SK-MEL-5 (cell line): ENCODE data around the gene EVL. TPM values are rescaled to one million over a fixed set of nuclear protein-coding genes. Genes with fewer than 3 reads are reported as not detected.

Experiments
- DNase-seq: peaks from one replicate; pipeline ENCODE4 v3.0.0-alpha.2; 2016; ENCODE audit warnings: low read depth, low spot score
- in situ Hi-C: cut with HindIII; loops from 2 replicates; pipeline ENCODE4 v1.10.0; 2016; ENCODE audit warnings: low sequenced_read_pairs, high pct_unique_total_duplicates, low pct_unique_long_range_greater_than_20kb
- small RNA-seq, 2 experiments: library from RNA; depleted of rRNA; stranded (forward); fragments of <200 nt; gene quantifications; one replicate each; pipeline ENCODE3, GENCODE V24; 2014
- total RNA-seq: library from RNA; depleted of rRNA; stranded (reverse); fragments of >200 nt; shearing (Covaris generic); gene quantifications from 2 replicates; pipeline ENCODE4 v1.2.3, GENCODE V29; 2014; rRNA removed

The EVL gene
- total RNA-seq, 1 experiment from 2014 or later: 22.1 TPM

GRCh38 chr14:100191584-100192249 lies 126.5 kb downstream of the EVL start:
- in situ Hi-C loops: no loop called here
- no peak for DNase-seq

GRCh38 chr14:100192250-100192671 lies 127.0 kb downstream of the EVL start:
- in situ Hi-C loops: no loop called here
- peak; percentile 16 for DNase-seq

GRCh38 chr14:100192672-100193416 lies 127.6 kb downstream of the EVL start:
- peak; percentile 99 for DNase-seq
- in situ Hi-C loops: no loop called here

Small RNAs within 50 kb of the gene (small RNA-seq; reads per million reads assigned to genes)
- 0.02 to 1.3 reads per million in 2 experiments for gene MIR151B
- gene MIR342: 0.66 to 25.5 reads per million in 2 experiments

Other genes starting within 250 kb of the EVL start
- gene DEGS2, start 94.2 kb downstream of the EVL start, total RNA-seq: not detected in 2 replicates
- 56.5 and 60.4 TPM in 2 replicates for gene YY1, start 173.7 kb downstream of the EVL start, total RNA-seq
- 21.3 and 26.0 TPM in 2 replicates for gene SLC25A29, start 241.0 kb downstream of the EVL start, total RNA-seq